G401.6 (cell line): Measurements from ENCODE around the gene MSI2.
A peak's percentile ranks its signal among the peaks of the same experiment; 100 is the strongest.

Experiments used
- FAIRE-seq: peaks from 2 replicates; lab custom pipeline; 2012; peaks lifted over from hg19 to GRCh38; lab: Jason Lieb, UNC

MSI2 gene

GRCh38 chr17:57506774-57507127 is 250.4 kb downstream of the MSI2 start:
- no peak for FAIRE-seq

GRCh38 chr17:57507828-57508227 is 251.5 kb downstream of the MSI2 start:
- FAIRE-seq: no peak

DNA sequence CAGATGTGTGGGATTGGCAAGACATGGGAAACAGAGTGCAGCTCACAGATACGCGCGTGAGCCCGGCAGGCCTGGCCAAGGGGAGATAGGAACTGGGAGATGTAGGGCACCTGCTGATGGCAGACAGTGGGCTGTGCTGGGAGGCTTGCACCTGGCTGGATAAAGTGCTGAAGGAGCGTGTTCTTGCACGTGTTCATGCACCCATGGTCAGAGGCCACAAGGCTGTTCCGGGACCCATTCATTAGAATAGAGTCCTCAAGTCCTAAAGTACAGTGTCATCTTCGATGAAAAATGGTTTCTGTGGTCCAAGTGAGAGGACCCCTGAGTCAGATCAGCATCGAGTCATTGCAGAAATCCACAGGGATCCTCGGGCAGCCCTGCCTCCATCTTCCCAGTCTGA is 252.3 kb downstream of the MSI2 start:
- FAIRE-seq: no peak

- FAIRE-seq: no peak
These were observed 255.3 kb downstream of the MSI2 start for GRCh38 chr17:57511475-57512123.

- FAIRE-seq: no peak
These were observed 255.9 kb downstream of the MSI2 start for GRCh38 chr17:57512258-57512657.

DNA sequence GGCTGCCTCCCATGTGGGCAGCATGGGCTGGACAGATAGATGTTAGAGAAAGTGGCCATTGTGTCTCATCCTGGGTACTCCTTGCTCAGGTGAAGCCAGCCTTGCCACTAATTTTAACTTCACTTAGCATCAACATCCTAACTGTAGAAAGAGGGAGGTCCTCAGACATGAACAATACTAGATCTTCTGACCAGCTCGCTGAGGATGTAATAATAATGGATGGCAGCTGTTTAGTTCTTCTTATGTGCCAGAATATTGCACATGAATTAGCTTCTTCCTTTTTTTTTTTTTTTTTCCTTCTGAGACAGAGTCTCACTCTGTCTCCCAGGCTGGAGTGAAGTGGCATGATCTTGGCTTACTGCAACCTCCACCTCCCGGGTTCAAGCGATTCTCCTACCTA is 256.4 kb downstream of the MSI2 start:
- no peak for FAIRE-seq

GRCh38 chr17:57513569-57513968 is 257.2 kb downstream of the MSI2 start:
- peak; percentile 77 for FAIRE-seq

GRCh38 chr17:57514614-57515013 is 258.3 kb downstream of the MSI2 start:
- peak; percentile 40 for FAIRE-seq

DNA sequence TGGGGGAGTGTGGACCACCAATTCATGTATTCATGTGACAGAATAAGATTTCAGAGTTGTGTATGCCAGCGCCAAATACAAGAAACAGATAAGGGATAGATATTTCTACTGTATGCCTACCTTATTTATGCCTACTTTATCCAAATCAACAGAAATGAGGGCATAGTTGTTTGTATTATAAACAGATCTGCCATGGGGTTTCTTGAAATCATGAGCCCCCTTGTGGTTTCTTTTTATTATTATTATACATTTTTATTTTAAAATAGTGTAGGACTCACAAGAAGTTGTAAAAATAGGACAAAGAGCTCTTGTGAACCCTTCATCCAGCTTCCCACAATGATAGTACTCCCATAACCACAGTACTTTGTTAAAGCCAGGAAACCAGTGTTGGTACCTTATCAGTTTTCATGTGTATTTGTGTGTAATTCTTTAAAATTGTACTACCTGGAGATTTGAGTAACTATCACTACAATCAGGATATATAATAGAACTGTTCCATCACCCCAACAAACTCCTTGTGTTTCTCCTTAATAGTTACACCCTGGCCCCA is 259.4 kb downstream of the MSI2 start:
- no peak for FAIRE-seq

DNA sequence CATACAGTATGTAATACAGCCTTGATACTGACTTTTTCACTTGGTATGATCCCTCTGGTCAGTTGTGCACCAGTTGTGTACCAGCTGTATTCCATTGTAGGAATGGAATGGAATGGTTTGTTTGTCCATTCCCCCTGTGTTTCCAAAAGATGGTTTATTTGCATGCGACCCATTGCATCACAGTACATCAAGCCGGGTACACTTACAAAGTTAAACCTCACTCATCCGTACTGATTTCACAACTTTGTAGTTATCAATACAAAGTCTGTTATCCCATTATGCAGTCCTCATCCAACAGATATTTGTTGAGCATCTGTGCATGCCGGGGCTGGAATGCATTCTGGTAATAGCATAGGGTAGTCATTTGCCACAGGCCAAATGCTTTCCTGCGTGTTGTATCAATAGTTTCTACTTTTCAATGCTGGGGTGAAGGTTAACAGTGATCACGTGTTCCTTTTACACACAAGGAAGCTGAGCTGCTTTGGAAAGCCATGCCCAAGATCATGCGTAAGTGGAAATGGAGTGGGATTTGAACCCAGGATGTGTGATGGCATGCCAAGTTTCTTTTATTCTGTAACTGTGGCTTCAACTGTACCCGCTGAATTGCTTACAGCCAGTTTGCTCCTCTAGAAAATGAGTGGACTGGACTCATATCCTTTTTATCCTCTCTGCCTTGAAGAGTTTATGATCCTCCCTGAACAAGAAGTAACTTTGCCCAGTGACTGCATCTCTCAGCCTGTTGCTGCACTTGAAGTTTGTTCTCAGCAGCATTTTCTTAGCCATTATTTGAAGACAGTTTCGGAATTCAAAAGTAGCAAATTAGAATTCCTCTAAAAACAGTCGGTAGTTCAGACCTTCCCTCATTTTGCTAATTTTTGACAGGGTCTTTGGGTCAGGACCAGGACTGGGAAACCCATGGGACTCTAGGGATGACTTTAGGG is 260.2 kb downstream of the MSI2 start:
- no peak for FAIRE-seq

- FAIRE-seq: no peak
These were observed 260.9 kb downstream of the MSI2 start for GRCh38 chr17:57517273-57517631.

DNA sequence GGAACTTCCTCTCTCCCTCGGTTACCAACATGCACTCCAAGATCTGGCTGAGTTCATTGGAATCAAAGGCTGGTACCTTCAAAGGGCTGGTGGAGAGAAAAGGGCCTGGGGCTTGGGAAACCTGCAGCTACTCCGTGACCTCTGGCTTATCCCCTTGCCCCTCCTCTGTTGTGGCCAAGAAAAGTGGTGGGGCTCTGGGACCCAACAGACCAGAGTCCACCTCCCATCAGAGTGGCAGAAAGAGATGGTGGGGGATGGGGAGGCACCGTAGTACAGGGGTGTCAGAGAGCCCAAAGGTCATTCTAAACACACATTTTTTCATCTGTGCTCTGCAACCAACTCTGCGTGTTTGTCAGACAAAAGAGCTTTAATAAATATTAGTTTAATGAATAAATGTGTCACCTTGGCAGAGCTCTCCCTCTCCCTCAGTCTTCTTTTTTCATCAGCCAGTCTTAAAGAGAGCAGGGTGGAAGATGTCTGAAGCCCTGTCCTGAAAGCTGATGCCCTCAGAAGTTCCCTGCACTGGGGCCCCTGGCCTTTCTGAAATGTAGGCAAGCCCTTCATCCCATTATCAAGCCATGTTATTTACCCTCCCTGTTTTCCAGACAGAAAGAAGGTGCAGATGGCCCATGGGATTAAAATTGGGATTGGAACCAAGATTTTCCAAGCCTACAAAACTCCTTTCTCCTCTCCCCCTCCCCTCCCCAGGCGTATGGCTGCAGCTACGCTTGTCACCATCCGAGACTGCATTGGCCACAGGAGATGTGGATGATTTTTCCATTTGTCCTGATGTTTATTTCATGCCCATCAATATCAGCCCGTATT is 261.5 kb downstream of the MSI2 start:
- no peak for FAIRE-seq

DNA sequence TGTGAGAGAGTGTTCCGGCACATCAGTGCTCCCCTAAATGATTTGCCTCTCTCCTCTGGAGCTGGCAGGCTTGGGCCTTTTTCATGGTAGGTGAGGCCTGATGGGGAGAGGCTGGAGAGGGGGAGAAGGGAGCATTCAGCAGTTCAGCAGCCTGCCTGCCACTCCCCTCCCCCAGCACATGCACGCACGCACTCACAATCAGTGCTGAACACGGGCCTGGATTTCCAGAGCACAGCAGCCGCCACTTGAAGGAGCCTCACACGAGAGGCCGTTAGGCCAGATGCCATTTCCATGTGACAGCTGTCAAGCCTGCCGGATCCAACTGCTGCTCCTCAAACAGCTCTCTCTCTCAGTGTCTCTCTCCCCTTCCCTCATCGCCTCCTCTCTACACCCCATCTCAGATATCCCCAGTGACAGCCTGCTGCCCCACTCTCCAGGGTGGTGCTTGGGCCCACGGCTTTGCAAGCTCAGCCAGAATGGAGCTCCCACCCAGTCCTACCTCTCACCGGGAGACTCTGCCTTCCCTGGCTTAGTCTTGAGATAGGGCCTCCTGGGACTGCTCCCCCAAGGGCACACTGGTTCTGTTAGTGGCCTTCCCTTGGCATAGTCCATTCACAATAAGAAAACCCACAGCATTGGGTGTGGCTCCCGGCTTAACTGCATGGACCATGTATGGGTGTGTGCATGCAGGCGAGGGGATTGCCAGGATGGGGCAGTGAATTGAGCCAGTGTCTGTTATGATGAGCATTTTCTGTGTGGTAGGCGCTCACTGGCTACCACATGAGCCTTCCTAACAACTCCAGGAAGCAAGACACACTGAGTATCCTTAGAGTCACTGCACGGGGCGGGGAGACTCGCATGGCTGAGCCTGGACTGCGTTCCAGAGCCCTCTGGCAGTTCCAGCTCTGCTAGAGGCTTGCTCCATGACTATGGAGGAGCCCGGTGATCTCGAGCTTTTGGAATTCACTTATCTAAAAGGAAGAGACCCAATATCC is 262.6 kb downstream of the MSI2 start:
- no peak for FAIRE-seq

GRCh38 chr17:57519800-57520199 is 263.5 kb downstream of the MSI2 start:
- FAIRE-seq: no peak

DNA sequence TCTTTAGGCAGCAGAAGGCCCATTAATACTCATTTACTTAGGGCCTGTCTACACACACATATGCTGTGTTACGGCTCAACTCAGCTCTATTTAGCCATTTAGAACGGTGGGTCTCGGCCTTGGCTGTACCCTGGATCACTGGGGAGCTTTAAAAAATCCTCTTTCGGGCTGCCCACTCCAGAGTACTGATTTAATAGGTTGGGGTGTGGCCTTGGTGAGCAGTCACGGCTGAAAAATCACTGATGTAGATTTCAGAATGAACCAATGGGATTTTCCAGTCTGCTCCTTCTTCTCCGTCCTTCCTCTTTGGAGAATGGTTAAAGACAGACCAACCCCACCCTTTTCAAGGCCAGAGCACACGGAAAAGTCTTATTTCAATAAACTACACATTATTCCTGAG is 265.3 kb downstream of the MSI2 start:
- FAIRE-seq: no peak

GRCh38 chr17:57522042-57523005 is 266.0 kb downstream of the MSI2 start:
- no peak for FAIRE-seq

DNA sequence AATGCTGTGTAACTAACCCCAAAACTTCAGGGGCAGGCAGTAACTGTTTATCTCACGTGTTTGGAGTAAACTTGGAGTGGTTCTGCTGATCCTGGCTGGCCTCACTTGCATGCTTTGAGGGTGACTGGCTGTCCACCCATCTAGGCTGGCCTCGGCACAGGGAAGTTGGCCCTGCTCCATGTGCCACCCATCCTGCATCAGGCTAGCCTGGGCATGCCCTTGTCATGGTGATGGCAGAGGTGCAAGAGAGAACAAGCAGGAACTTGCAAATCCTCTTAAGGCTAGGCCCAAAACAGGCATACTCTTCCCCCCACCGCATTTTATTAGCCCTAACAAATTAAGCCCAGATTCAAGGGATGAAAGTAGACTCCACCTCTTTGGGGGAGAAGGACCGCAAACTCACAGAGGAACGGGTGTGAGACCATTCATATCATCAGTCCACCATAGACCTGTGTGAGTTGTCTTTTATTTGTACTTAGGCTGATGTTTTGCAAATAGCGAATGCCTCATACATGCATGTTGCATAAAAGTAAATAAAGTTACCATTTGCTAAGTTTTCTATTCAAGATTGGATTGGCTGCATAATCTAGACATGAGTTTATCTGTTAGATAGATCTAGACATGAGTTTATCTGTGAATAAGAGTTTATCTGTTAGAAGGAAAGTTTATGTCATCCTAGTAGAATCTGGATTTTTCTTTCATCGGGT is 267.8 kb downstream of the MSI2 start:
- FAIRE-seq: no peak

DNA sequence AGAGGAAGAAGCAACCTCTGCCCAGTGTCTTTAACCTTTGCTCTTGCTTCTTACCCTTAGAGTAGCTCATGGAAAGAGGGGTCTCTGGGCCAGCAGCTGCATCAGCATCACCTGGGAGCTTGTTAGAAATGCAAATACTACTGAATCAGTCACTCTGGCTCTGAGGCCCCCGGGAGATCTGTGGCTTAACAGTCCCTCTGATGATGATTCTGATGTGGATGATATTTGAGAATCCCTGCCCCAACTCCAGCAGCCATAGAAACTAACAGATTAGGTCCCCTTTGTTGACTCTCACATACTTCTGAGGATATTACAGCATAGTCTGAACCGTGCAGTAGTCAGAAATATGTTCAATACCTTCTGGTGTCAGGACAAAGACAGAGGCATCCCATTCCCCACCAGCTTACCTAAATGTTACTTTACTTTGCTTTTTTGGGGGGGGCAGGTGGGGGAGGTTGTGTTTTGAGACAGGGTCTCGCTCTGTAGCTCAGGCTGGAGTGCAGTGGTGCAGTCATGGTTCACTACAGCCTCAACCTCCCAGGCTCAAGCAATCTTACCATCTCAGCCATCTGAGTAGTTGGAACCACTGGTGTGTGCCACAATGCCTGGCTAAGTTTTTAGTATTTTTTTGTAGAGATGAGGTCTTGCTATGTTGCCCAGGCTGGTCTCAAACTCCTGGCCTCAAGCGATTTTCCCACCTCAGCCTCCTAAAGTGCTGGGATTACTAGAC is 268.7 kb downstream of the MSI2 start:
- FAIRE-seq: no peak
